DMS114 treated with DMSO at 0.1 percent for 48 hours (cell line): ENCODE results near the gene SDC1.

Experiments
- DNase-seq: peaks from one replicate; lab custom pipeline; 2025; ENCODE audit not compliant: unreplicated experiment; lab: John Stamatoyannopoulos, UW

Gene SDC1

GRCh38 chr2:20186078-20186854 lies 38.7 kb downstream of the SDC1 start:
- no peak for DNase-seq

GRCh38 chr2:20185176-20186022 lies 39.5 kb downstream of the SDC1 start:
- DNase-seq, result no peak

GRCh38 chr2:20184067-20184938 lies 40.6 kb downstream of the SDC1 start:
- DNase-seq, result no peak

DNA sequence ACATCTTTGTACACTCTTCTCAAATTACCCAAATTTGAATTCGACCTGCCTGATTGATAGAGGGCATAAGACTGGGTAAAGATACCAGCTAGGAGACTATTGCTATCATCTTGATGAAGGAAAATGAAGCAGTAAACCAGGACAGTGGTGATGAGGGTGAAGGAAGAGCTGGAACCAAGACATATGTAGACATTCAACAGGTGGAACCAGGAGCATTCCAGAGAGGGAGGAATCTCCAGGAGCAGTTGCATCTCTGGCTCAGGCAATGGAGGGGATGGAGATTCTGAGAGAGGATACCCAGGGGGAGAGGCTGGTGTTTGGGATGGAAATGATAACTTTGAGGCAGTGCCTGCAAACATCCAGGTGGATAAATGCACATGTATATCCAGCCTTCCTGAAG lies 41.6 kb downstream of the SDC1 start:
- DNase-seq, result no peak

GRCh38 chr2:20182241-20182931 lies 42.5 kb downstream of the SDC1 start:
- DNase-seq, result no peak

GRCh38 chr2:20181761-20182160 lies 43.2 kb downstream of the SDC1 start:
- no peak for DNase-seq

DNA sequence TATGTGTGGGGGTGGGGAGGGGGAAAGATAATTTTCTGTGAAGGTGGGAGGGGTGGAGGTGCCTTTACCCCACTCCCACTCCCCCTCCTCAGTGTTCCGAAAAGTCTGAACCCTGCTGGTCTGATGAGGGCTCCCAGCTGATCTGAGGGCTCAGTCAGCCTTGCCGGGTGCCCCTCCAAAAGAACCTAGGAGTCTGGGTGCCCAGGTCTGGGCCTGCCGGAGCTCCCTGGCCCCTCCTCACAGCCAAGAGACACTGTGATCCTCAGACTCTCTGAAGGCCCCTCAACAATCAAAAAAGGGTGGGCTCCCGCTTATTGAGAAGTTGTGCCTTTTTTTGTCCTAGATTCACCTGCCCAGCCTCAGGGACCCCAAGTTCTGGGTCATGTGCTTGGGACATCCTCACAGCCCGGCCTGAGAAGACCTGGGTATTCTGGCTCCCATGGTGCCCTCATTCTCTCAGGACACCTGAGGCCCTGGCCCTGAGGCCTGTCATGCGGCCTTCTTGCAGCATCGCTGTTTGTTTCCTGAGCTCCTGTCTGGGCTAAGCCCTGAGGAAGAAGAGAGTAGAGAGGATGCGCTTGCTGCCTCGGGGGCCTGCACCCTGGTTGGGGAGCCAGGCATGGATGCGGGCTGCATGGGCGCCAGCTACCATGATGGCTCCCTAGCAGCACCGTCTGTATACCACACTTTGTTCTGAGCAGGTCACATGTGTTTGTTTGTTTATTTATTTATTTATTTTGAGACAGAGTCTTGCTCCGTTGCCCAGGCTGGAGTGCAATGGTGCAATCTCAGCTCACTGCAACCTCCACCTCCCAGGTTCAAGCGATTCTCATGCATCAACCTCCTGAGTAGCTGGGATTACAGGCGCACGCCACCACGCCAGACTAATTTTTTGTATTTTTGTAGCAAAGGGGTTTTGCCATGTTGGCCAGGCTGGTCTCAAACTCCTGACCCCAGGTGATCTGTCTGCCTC lies 44.0 kb downstream of the SDC1 start:
- no peak for DNase-seq

DNA sequence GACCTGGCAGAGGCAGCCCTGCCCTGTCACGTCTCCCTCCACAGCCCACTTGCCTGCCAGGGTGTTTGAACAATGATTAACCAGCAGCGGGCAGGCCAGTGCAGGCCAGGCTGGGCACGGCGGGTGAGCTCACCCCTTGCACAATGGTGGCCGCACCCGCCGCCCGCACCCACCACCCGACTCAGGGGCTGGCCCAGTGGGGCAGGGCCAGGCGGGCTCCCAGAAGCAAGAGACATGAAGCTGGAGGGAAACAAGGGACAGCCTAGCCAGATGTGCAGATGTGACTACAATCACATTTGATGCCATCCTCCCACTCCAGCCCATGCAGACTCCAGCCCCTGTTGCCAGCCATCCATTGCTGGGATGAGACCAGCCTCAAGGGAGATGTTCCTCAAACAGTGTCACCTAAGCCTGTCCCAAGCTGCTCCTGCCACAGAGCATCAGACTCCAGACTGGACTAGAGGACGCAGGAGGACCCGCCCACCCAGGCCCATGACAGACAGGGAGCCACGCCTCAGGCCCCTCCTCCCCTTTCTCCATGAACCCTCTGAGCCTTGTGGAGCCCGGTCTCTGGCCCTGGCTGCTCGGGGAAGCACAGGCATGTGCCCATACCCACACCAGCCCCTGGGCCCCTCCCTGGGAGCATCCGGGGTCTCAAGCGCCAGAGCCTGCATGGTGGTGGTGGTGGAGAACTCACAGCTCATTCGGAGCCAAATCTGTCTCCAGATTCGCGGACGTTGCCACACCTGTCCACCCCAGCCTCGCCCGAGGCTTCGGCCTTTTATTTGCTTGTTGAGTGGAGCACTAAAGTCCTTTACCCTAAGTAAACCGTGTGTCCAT lies 45.0 kb downstream of the SDC1 start:
- no peak for DNase-seq

- no peak for DNase-seq
These were observed 45.5 kb downstream of the SDC1 start for GRCh38 chr2:20179466-20179754.

DNA sequence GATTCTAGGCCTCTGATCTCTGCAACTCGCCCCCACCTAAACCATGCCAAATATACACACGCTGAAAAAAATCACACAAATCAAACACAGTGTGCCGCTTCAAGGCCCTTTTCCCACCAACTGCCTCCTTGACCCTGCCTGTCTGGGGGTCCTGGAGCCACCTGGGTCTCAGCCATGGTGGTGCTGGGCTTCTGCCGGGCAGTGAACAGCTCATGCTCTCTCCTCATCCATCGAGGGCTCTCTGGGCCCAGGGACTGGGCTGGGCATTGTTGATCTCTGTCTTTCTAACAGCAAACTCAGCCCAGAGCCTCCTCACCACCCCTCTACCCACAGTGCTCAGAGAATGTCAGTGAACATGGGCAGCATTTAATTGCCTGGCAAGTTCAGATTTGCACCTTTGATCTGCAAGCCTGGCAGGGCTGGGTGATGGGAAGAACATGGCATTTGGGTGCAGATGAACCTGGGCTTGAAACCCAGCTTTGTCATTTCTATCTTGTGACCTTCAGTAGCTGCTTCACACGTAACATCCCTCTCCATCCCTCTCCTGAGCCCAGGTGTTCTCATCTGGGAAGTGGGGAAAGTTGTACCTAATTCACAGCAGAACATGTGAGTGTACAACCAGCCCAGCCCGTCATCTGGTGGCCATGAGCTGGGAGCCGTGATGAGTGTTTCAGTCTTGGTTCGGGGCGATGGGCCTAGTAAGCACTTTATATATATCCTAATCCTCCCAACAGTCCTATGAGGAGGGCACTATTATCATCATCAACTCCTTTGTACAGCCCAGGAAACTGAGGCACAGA lies 46.1 kb downstream of the SDC1 start:
- DNase-seq, result no peak

DNA sequence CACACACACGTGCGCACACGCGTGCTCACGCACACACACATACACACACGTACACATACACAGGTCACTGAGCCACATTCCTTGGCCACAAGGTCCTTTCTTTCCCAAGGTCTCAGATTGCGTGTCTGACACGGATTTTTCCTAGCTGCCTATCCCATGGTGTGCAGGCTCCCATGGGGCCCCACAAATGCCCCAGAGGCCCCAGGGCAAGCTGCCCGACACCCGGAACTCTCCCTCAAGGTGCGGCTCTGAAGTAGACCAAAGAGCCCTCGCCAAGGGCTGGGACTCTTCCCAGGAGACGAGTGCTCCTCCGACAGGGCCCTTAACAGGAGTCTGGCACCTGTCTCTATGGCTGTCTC lies 46.7 kb downstream of the SDC1 start:
- DNase-seq, result no peak

- no peak for DNase-seq
These were observed 47.2 kb downstream of the SDC1 start for GRCh38 chr2:20177556-20178248.

- no peak for DNase-seq
These were observed 48.2 kb downstream of the SDC1 start for GRCh38 chr2:20176760-20177159.

GRCh38 chr2:20175931-20176330 lies 49.0 kb downstream of the SDC1 start:
- no peak for DNase-seq

- DNase-seq, result no peak
These were observed 49.7 kb downstream of the SDC1 start for GRCh38 chr2:20175267-20175666.

DNA sequence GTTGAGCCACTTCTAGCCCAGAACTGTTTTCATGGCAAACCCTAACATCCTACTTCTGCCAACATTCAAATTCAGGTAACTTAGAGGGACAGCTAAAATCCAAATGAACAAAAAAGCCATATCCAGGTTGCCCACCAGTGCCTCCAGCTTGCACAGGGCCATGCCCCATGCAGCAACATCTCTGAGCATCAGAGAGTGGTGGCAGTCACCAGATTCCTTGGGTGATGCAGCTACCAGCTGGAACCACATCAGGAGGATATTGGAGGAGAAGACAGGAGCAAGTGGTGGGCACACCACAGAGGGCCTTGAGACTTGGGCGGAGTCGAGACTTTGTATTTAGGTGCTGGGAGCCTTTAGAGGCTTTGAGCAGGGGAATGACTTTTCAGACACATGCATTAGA lies 50.5 kb downstream of the SDC1 start:
- DNase-seq, result no peak

DNA sequence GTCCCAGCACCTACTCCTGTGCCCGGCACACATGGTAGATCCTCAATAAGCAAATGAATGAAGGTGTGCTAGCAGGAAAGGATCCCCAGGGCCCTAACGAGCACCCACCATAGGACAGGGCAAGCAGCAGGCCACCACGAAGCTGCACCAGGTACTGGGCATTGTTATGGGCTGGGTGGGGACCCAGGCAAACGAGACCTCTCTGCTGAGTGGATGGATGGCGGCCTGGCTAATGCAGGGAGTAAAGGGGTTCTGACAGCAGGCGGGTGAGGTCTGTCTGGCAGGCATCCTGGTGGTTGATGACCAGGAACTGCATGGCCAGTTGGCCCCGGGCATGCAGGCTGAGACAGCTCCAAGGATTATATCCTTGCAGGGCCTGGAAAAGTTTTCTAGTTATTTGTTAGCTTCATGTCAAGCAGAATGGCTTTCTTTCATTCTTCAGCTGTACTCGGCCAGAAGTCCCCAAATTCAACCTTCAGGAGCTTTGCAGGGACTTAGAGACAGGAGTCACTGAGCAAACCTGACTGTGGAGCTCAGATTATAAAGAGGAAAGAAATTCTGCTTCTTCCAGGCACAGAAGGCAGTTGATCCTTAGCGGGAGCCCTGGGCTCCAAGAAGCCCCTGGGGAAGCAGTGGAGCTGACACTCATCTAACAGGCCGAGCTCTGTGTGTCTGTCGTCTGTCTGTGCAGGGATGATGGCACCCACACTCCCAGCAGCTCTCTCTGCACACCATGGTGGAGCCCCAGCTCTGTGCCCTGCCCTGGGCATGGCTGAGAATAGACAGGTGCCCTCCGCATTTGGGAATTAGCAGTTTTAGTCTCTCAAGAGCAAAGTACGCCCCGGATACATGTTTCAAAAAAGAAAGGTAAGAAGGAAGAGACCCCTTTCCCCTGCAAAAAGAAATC lies 51.2 kb downstream of the SDC1 start:
- no peak for DNase-seq
